HG03442 (cell line): ENCODE data around the gene REL.
"Not testable (repeated sequence)": the region's sequence is repeated elsewhere in the genome, so short reads cannot be mapped to it uniquely, and the experiment has no call there.

Source experiments
- ATAC-seq: cut with Tn5 transposase; IDR thresholded peaks from one replicate; pipeline ENCODE4 v1.9.1; 2021; ENCODE audit warnings: mild to moderate bottlenecking, moderate library complexity; ENCODE audit not compliant: unreplicated experiment

The REL gene

GRCh38 chr2:60907329-60907728 lies 26.0 kb downstream of the REL start:
- ATAC-seq = no peak

- ATAC-seq = no peak
Measured at GRCh38 chr2:60925994-60926740, 44.8 kb downstream of the REL start.

GRCh38 chr2:60926741-60927552 lies 45.6 kb downstream of the REL start:
- ATAC-seq = no peak

GRCh38 chr2:60932061-60932460 lies 50.7 kb downstream of the REL start:
- ATAC-seq = not testable (repeated sequence)

GRCh38 chr2:60932954-60933353 lies 51.6 kb downstream of the REL start:
- ATAC-seq = no peak

GRCh38 chr2:60934165-60934722 lies 52.9 kb downstream of the REL start:
- no peak for ATAC-seq

- ATAC-seq = no peak
Measured at GRCh38 chr2:60936757-60937156, 55.4 kb downstream of the REL start.

- ATAC-seq = no peak
Measured at GRCh38 chr2:60938301-60938700, 56.9 kb downstream of the REL start.

- ATAC-seq = no peak
Measured at GRCh38 chr2:60939622-60940021, 58.2 kb downstream of the REL start.

GRCh38 chr2:60945341-60945740 lies 64.0 kb downstream of the REL start:
- no peak for ATAC-seq

GRCh38 chr2:60947056-60947455 lies 65.7 kb downstream of the REL start:
- no peak for ATAC-seq

- no peak for ATAC-seq
Measured at GRCh38 chr2:60948161-60948560, 66.8 kb downstream of the REL start.

- ATAC-seq = no peak
Measured at GRCh38 chr2:60948926-60949579, 67.7 kb downstream of the REL start.

GRCh38 chr2:60954139-60954538 lies 72.8 kb downstream of the REL start:
- peak; percentile 39 for ATAC-seq

GRCh38 chr2:60957224-60957623 lies 75.8 kb downstream of the REL start:
- no peak for ATAC-seq

GRCh38 chr2:60957643-60958042 lies 76.3 kb downstream of the REL start:
- no peak for ATAC-seq

GRCh38 chr2:60958361-60958760 lies 77.0 kb downstream of the REL start:
- no peak for ATAC-seq

- no peak for ATAC-seq
Measured at GRCh38 chr2:60958800-60959199, 77.4 kb downstream of the REL start.

GRCh38 chr2:60959501-60959900 lies 78.1 kb downstream of the REL start:
- ATAC-seq = no peak

- ATAC-seq = no peak
Measured at GRCh38 chr2:60960706-60961105, 79.3 kb downstream of the REL start.

- no peak for ATAC-seq
Measured at GRCh38 chr2:60961457-60961856, 80.1 kb downstream of the REL start.
